Smooth muscle cell (in vitro differentiated cells): ENCODE measurements around the gene RXRB. TPM values are rescaled to one million over a fixed set of nuclear protein-coding genes. Genes with fewer than 3 reads are reported as not detected.

Experiments used
- DNase-seq: peaks from one replicate; lab custom pipeline; 2025; ENCODE audit not compliant: unreplicated experiment; lab: John Stamatoyannopoulos, UW
- H2AFZ ChIP-seq: fragments of 200-600 bp; sonication (generic); 2 replicates; pipeline ENCODE4 v1.6.0; 2016; ENCODE audit warnings: antibody characterized with exemption, low read depth, mild to moderate bottlenecking
- H3F3A ChIP-seq: fragments of 200-600 bp; sonication (generic); 2 replicates; pipeline ENCODE4 v1.6.0; 2017; ENCODE audit warnings: antibody characterized with exemption, low read depth
- H3K27ac ChIP-seq: fragments of 200-600 bp; sonication (generic); 2 replicates; pipeline ENCODE4 v1.5.1; 2016; ENCODE audit warnings: low read depth, mild to moderate bottlenecking
- H3K27me3 ChIP-seq: fragments of 200-600 bp; sonication (generic); 2 replicates; pipeline ENCODE4 v1.6.1; 2016; ENCODE audit warnings: low read depth, mild to moderate bottlenecking
- H3K36me3 ChIP-seq: fragments of 200-600 bp; sonication (generic); 2 replicates; pipeline ENCODE4 v1.5.1; 2016; ENCODE audit warnings: low read depth
- H3K4me1 ChIP-seq: fragments of 200-600 bp; sonication (generic); 2 replicates; pipeline ENCODE4 v1.5.1; 2016; ENCODE audit warnings: low read depth
- H3K4me2 ChIP-seq: fragments of 200-600 bp; sonication (generic); 2 replicates; pipeline ENCODE4 v1.6.0; 2016; ENCODE audit warnings: mild to moderate bottlenecking
- H3K4me3 ChIP-seq: fragments of 200-600 bp; sonication (generic); 2 replicates; pipeline ENCODE4 v1.5.1; 2016; ENCODE audit warnings: mild to moderate bottlenecking
- H3K79me2 ChIP-seq: fragments of 200-600 bp; sonication (generic); 2 replicates; pipeline ENCODE4 v1.6.0; 2016; ENCODE audit warnings: low read depth, mild to moderate bottlenecking
- H3K9ac ChIP-seq: fragments of 200-600 bp; sonication (generic); 2 replicates; pipeline ENCODE4 v1.6.0; 2016; ENCODE audit warnings: low read depth
- H3K9me3 ChIP-seq: fragments of 200-600 bp; sonication (generic); replicated peaks from 2 replicates; pipeline ENCODE4 v1.5.1; 2016; ENCODE audit warnings: low read depth
- H4K20me1 ChIP-seq: fragments of 200-600 bp; sonication (generic); 2 replicates; pipeline ENCODE4 v1.6.0; 2016; ENCODE audit warnings: low read depth
- CTCF ChIP-seq: fragments of 200-600 bp; sonication (generic); IDR thresholded peaks from 2 replicates; pipeline ENCODE4 v1.5.1; 2017; ENCODE audit warnings: borderline replicate concordance, mild to moderate bottlenecking, antibody characterized with exemption; ENCODE audit not compliant: insufficient read depth, poor library complexity, severe bottlenecking
- WGBS: methylation state at CpG from one replicate; pipeline ENCODE4 v1.1.7; 2016; ENCODE audit warnings: low lambda C conversion rate; 5-methylcytosine and 5-hydroxymethylcytosine counted together
- polyA plus RNA-seq: library from polyadenylated mRNA; unstranded; fragments of >200 nt; fragmentation: Nextera tagmentation; extraction: Ambion mirVana; gene quantifications from 2 replicates; pipeline ENCODE4 v1.2.1, GENCODE V29; 2016
- total RNA-seq: library from RNA; depleted of rRNA; stranded (reverse); fragments of >200 nt; gene quantifications from 2 replicates; pipeline ENCODE4 v1.2.3, GENCODE V29; 2014

RXRB gene
- total and polyA plus RNA-seq, 2 experiments from 2014 or later = 25.7 to 28.2 TPM

- no peaks in the 10 kb centered on the region for H3K9me3 ChIP-seq
- no peaks in the 10 kb centered on the region for H3K79me2 ChIP-seq
- no peaks in the 10 kb centered on the region for H3F3A ChIP-seq
- no peak overlapping the region for H3K27ac ChIP-seq
- DNase-seq = no peak
- no peak overlapping the region for H3K4me2 ChIP-seq
- WGBS = 84% methylated on average over 10 of the region's 10 CpGs
- no peak overlapping the region for H3K9ac ChIP-seq
- no peaks in the 10 kb centered on the region for H3K4me1 ChIP-seq
- H3K27me3 ChIP-seq = no peaks in the 10 kb centered on the region
- H3K36me3 ChIP-seq = no peaks in the 10 kb centered on the region
- no peak for TF ChIP-seq CTCF
- H4K20me1 ChIP-seq = no peaks in the 10 kb centered on the region
- no peak overlapping the region for H3K4me3 ChIP-seq
- no peak overlapping the region for H2AFZ ChIP-seq
These were observed 21.6 kb downstream of the RXRB start for GRCh38 chr6:33178755-33179475.

GRCh38 chr6:33177552-33178446, 22.7 kb downstream of the RXRB start:
- Histone ChIP-seq H3F3A (no peaks in the 10 kb centered on the region), H3K4me3 (no peak overlapping the region), H3K9ac (no peak overlapping the region), H3K9me3 (no peaks in the 10 kb centered on the region), H2AFZ (no peak overlapping the region), H3K27ac (no peak overlapping the region), H3K4me1 (no peaks in the 10 kb centered on the region), H3K79me2 (no peaks in the 10 kb centered on the region), H3K27me3 (no peaks in the 10 kb centered on the region), H3K36me3 (no peaks in the 10 kb centered on the region), H4K20me1 (no peaks in the 10 kb centered on the region), H3K4me2 (no peak overlapping the region)
- no peak for DNase-seq
- 79% methylated on average over 19 of the region's 19 CpGs for WGBS
- no peak for TF ChIP-seq CTCF

- WGBS = 92% methylated on average over 7 of the region's 7 CpGs
- no peak overlapping the region for H3K4me2 ChIP-seq
- H3K4me3 ChIP-seq = no peak overlapping the region
- H3K36me3 ChIP-seq = no peaks in the 10 kb centered on the region
- H3K79me2 ChIP-seq = no peaks in the 10 kb centered on the region
- no peaks in the 10 kb centered on the region for H3K27me3 ChIP-seq
- H3K9ac ChIP-seq = no peak overlapping the region
- H3K27ac ChIP-seq = no peak overlapping the region
- H3K4me1 ChIP-seq = no peaks in the 10 kb centered on the region
- no peak overlapping the region for H2AFZ ChIP-seq
- no peaks in the 10 kb centered on the region for H3K9me3 ChIP-seq
- no peaks in the 10 kb centered on the region for H3F3A ChIP-seq
- H4K20me1 ChIP-seq = no peaks in the 10 kb centered on the region
- DNase-seq = no peak
- TF ChIP-seq CTCF = no peak
These were observed 23.6 kb downstream of the RXRB start for GRCh38 chr6:33176906-33177305.
